Calu3 (cell line): ENCODE results near the gene CSNK1A1. TPM values are rescaled to one million over a fixed set of nuclear protein-coding genes. Genes with fewer than 3 reads are reported as not detected.
A peak's percentile ranks its signal among the peaks of the same experiment; 100 is the strongest.

Source experiments
- BruUV-seq: library from RNA; stranded (reverse); fragments of 400-500 nt; replicated peaks from 2 replicates; lab custom pipeline; 2021; lab: Mats Ljungman, UMichigan
- CTCF ChIA-PET: fragments of 300-600 bp; sonication (Branson Sonifier 250); formaldehyde crosslinking; loops from one replicate; lab custom pipeline; 2022; ENCODE audit warnings: antibody characterized with exemption; lab: Charles Lee
- DNase-seq: peaks from one replicate; pipeline ENCODE4 v3.0.0; 2022
- H3K27ac Mint-ChIP-seq: one replicate; pipeline ENCODE4 v1.8.0; 2022; ENCODE audit warnings: mixed read lengths; ENCODE audit not compliant: unreplicated experiment
- H3K27me3 Mint-ChIP-seq: one replicate; pipeline ENCODE4 v1.8.0; 2022; ENCODE audit warnings: mixed read lengths; ENCODE audit not compliant: unreplicated experiment
- H3K36me3 Mint-ChIP-seq: one replicate; pipeline ENCODE4 v1.8.0; 2022; ENCODE audit warnings: mild to moderate bottlenecking, moderate library complexity, mixed read lengths; ENCODE audit not compliant: insufficient read depth, unreplicated experiment
- H3K4me1 Mint-ChIP-seq: one replicate; pipeline ENCODE4 v1.8.0; 2022; ENCODE audit warnings: mild to moderate bottlenecking, low read depth, mixed read lengths; ENCODE audit not compliant: unreplicated experiment
- H3K4me3 Mint-ChIP-seq: one replicate; pipeline ENCODE4 v1.8.0; 2022; ENCODE audit warnings: mild to moderate bottlenecking, low read depth, moderate library complexity, mixed read lengths; ENCODE audit not compliant: unreplicated experiment
- H3K9me3 Mint-ChIP-seq: one replicate; pipeline ENCODE4 v1.8.0; 2022; ENCODE audit warnings: low read depth, mixed read lengths; ENCODE audit not compliant: unreplicated experiment
- intact Hi-C: fragments of 100-400 bp; cut with micrococcal nuclease; formaldehyde crosslinking; loops from one replicate; pipeline ENCODE4 v1.10.0; 2022; ENCODE audit not compliant: unreplicated experiment
- total RNA-seq: library from RNA; stranded (reverse); gene quantifications from 2 replicates; pipeline ENCODE4 v1.2.3, GENCODE V29; 2022
- TF ChIP-seq, protein P1 (sequence below): fragments of 200-600 bp; IDR thresholded peaks from one replicate; pipeline ENCODE4 v1.8.0; 2022; ENCODE audit warnings: antibody characterized with exemption; ENCODE audit not compliant: unreplicated experiment

Gene CSNK1A1
- total RNA-seq, 1 experiment from 2014 or later = 377 TPM

DNA sequence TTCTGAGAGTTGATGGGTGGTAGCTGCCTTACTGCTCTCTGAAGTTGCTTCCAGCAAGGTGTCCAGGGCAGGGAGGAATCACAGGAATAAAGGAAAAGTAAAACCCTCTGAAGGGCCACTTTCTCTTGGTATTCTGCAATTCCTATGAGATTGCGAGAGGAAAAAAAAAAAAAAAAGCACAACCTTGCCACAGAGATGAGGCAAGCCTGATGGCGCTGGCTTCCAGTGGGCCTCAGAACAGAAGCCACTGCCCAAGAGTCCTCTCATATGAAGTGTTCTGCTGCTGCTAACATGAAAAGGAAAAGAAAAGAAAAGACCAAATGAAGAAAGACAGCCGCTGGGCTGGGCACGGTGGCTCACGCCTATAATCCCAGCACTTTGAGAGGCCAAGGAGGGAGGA is 91.3 kb downstream of the CSNK1A1 start:
- H3K27ac Mint-ChIP-seq = no peak overlapping the region
- intact Hi-C loops = no loop called here
- no peak for DNase-seq
- no peaks in the 10 kb centered on the region for H3K27me3 Mint-ChIP-seq
- H3K4me1 Mint-ChIP-seq = peaks cover 29% of the 10 kb centered on the region
- CTCF ChIA-PET = interaction anchor here (0.7 to 1.2 kb wide), 2 partner anchors 27 to 120 kb away, joined by 4 to 5 read pairs; no protein-coding TSS in a partner anchor
- H3K9me3 Mint-ChIP-seq = no peaks in the 10 kb centered on the region
- BruUV-seq = no TSS peak
- TF ChIP-seq, protein P1, sequence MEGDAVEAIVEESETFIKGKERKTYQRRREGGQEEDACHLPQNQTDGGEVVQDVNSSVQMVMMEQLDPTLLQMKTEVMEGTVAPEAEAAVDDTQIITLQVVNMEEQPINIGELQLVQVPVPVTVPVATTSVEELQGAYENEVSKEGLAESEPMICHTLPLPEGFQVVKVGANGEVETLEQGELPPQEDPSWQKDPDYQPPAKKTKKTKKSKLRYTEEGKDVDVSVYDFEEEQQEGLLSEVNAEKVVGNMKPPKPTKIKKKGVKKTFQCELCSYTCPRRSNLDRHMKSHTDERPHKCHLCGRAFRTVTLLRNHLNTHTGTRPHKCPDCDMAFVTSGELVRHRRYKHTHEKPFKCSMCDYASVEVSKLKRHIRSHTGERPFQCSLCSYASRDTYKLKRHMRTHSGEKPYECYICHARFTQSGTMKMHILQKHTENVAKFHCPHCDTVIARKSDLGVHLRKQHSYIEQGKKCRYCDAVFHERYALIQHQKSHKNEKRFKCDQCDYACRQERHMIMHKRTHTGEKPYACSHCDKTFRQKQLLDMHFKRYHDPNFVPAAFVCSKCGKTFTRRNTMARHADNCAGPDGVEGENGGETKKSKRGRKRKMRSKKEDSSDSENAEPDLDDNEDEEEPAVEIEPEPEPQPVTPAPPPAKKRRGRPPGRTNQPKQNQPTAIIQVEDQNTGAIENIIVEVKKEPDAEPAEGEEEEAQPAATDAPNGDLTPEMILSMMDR = no peak
- no peaks in the 10 kb centered on the region for H3K36me3 Mint-ChIP-seq
- no peak overlapping the region for H3K4me3 Mint-ChIP-seq

DNA sequence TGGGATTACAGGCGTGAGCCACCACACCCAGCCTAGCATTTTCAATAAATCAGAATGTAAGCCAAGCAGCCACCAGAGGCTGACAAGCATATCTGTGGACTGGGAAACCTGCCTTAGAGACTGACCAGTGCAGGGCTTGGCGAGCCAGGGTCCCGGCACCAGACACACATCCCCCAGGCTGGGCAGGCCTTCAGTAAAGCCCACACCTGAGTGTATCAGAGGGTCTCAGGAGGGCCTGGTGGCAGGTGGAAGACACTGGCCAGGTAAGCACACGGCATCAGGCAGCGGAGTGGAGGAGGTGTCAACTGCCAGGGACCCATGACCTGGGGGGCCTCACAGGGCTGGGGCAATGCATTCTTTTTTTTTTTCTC is 93.9 kb downstream of the CSNK1A1 start:
- no peak overlapping the region for H3K27ac Mint-ChIP-seq
- H3K4me3 Mint-ChIP-seq = no peak overlapping the region

DNA sequence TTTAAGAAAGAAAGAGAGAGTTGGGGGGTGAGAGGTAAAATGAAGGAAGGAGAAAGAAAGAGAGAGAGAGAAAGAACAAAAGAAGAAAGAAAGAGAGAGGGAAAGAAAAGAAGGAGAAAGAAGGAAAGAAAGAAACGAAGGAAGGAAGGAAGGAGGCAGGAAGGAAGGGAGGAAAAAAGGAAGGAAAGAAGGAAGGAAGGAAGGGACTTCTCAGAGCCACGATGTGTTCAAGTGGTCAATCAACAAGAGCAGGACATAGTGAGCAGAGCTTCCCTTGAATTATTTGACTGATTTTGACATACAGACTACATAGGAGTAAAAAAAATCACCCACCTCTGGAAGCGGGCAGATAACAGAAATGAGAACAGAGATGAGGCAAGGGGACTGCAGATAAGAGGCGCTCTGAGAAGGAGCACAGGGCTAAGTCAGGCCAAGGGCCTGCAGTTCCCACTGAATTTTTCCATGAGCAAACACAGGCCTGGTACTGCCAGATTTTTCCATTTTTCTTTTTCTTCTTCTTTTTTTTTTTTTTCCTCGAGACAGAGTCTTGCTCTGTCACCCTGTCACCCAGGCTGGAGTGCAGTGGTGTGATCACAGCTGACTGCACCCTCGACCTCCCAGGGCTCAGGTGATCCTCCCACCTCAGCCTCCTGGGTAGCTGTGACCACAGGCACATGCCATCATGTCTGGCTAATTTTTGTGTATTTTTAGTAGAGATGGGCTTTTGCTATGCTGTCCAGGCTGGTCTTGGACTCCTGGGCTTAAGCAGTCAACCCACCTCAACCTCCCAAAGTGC is 94.4 kb downstream of the CSNK1A1 start:
- peaks cover 42% of the 10 kb centered on the region for H3K4me1 Mint-ChIP-seq
- no peaks in the 10 kb centered on the region for H3K36me3 Mint-ChIP-seq
- no peaks in the 10 kb centered on the region for H3K9me3 Mint-ChIP-seq
- no peak overlapping the region for H3K4me3 Mint-ChIP-seq
- no TSS peak for BruUV-seq
- no peak for DNase-seq
- TF ChIP-seq, protein P1 = no peak
- H3K27me3 Mint-ChIP-seq = no peaks in the 10 kb centered on the region
- intact Hi-C loops = no loop called here
- no peak overlapping the region for H3K27ac Mint-ChIP-seq
- CTCF ChIA-PET = interaction anchor here (0.6 to 1.4 kb wide), 5 partner anchors 11 to 104 kb away, joined by 3 to 4 read pairs (median 3); no protein-coding TSS in a partner anchor

More for the DNA sequence above, 93.9 kb downstream of the CSNK1A1 start:
- CTCF ChIA-PET = no interaction called here
- no TSS peak for BruUV-seq
- DNase-seq = no peak
- no peaks in the 10 kb centered on the region for H3K36me3 Mint-ChIP-seq
- no peaks in the 10 kb centered on the region for H3K27me3 Mint-ChIP-seq
- no peaks in the 10 kb centered on the region for H3K9me3 Mint-ChIP-seq
- peaks cover 36% of the 10 kb centered on the region for H3K4me1 Mint-ChIP-seq
- TF ChIP-seq, protein P1 = no peak
- intact Hi-C loops = no loop called here

DNA sequence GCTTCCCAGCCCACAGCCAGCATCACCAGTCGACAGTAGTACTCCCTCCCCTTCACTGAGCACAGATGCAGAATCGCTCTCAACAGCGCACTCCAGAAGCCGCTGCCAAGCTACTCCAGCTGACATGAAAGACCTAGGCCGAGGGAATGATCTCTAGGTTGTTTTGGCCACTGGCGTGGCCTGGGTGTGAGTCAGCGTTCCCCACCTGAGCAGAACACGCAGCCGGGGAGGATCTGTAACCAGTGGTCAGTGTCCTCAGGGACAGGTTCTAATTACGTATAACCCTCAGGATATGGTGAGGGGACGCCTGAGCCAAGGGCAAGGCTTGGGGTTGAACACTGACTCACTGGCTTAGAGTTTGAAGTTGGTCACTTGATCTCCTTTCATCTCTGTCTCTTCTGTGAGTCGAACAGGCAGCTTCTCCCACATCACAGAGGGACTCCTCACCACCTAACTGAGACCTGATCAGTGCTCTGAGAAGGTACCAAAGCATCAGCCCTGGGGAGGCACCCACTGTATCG is 95.3 kb downstream of the CSNK1A1 start:
- no TSS peak for BruUV-seq
- H3K9me3 Mint-ChIP-seq = no peaks in the 10 kb centered on the region
- intact Hi-C loops = no loop called here
- CTCF ChIA-PET = interaction anchor here (0.6 to 1.4 kb wide), 6 partner anchors 11 to 105 kb away, joined by 3 to 4 read pairs (median 3); no protein-coding TSS in a partner anchor
- H3K27me3 Mint-ChIP-seq = no peaks in the 10 kb centered on the region
- H3K27ac Mint-ChIP-seq = peak overlapping the region; percentile 68
- TF ChIP-seq, protein P1 = no peak
- no peaks in the 10 kb centered on the region for H3K36me3 Mint-ChIP-seq
- peaks cover 46% of the 10 kb centered on the region for H3K4me1 Mint-ChIP-seq
- no peak for DNase-seq
- H3K4me3 Mint-ChIP-seq = no peak overlapping the region
